DMS114 treated with DMSO at 0.1 percent for 48 hours (cell line): ENCODE measurements around the gene GSTK1.
"Not testable (repeated sequence)": the region's sequence is repeated elsewhere in the genome, so short reads cannot be mapped to it uniquely, and the experiment has no call there.

Experiments used
- DNase-seq: peaks from one replicate; lab custom pipeline; 2025; ENCODE audit not compliant: unreplicated experiment; lab: John Stamatoyannopoulos, UW

Gene GSTK1

DNA sequence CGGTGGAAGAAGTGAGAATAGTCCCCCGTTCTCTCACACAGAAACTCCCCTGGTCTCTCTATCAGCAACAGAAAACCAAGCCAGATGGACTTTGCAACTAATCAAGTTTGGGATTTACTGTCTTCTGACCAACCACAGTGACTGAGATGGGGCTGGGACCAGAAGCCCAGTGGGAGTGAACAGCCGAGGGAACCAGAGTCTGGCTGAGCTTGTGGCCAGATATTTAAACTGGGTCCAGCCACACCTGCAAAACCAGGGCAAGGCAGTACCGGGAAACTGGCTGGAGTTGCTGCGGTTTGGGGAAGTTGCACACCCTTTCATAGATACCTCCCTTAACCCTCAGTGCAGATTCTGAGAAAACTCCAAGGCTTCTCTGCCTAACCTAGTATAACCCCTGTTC lies 6.0 kb downstream of the GSTK1 start:
- DNase-seq = no peak

GRCh38 chr7:143271240-143271639 lies 8.0 kb downstream of the GSTK1 start:
- no peak for DNase-seq

DNA sequence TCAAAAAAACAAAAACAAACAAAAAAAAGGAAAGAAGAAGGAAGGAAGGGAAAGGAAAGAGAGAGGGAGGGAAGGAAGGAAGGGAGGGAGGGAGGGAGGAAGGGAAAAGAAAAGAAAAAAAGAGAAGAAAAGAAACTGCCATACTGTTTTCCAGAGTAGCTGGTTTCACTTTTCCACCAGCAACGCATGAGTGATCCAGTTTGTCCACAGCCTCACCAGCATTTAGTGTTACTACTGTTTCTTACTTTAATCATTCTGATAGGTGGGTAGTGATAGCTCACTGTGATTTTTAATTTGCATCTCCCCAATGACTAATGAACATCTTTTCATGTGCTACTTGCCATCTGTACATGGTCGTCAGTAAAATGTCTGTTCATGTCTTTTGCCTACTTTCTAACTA lies 9.6 kb downstream of the GSTK1 start:
- no peak for DNase-seq

DNA sequence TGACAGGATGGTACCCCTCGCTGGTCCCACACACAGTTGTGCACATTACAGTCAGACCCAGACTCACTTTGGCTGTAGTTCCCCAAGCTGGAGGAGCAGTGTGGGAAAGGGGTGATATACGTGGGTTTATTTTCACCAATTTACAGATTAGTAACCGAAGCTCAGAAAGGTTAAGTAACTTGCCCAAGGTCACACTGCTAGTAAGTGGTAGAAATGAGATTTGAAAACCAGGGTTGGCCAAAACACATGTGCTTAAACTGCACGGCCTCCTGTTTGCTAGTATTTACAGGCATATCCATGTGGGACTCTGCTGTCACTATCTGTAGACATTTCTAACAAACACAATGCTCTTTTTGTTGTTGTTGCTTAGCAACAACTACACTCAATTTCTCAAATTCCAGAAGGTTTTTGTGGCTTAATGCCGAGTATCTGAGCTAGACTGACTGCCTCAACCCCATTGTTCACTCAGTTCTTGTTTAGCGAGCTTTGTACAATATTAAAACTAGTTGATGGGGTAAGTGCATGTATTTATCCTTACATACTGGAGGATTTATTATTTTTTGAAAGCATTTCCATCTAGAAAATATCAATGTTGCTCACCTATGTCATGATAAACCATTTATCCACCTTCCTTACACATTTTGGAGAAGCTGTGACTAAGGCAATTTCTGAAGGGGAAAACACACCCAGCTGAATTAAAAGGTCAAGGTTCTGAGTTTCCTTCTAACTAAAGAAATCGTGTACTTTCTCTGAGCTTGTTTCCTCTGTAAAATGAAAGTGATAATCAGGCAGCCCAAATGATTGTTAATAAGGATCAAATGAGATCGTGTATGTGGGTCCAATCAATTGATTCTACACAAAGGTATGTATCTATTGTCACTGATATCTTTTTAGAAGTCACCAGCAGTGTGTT lies 16.2 kb downstream of the GSTK1 start:
- DNase-seq = no peak

- DNase-seq = no peak
Observed at GRCh38 chr7:143280160-143280559, 16.9 kb downstream of the GSTK1 start.

DNA sequence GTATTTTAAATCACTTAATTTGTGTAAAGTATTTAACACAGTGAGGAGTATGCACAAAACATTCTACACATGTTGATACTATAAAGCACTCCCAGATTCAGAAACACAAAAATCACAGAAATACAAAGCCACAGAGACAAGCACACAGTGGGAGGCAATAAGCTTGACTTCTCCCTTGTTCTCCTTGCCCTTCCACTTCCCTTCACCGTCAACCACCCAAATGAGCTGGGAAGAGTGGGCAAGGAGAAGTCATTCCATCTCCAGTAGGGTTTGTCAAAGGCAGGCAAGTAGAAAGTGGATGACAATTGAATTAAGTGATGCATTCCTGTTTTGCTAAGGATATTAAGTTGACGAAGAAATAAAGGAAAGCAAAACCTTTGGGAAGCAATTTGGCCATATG lies 17.3 kb downstream of the GSTK1 start:
- DNase-seq = no peak

GRCh38 chr7:143281529-143281928 lies 18.3 kb downstream of the GSTK1 start:
- DNase-seq = no peak

DNA sequence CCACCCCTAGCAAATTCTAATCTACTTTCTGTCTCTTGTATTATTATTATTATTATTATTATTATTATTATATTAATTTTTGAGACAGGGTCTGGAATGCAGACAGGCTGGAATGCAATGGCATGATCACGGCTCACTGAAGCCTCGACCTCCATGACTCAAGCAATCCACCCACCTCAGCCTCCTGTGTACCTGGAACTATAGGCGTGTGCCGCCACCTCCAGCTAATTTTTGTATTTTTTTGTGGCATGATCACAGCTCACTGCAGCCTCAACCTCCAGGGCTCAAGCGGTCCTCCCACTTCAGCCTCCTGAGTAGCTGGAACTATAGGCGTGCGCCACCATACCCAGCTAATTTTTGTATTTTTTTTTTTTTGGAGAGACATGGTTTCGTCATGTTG lies 18.9 kb downstream of the GSTK1 start:
- no peak for DNase-seq

DNA sequence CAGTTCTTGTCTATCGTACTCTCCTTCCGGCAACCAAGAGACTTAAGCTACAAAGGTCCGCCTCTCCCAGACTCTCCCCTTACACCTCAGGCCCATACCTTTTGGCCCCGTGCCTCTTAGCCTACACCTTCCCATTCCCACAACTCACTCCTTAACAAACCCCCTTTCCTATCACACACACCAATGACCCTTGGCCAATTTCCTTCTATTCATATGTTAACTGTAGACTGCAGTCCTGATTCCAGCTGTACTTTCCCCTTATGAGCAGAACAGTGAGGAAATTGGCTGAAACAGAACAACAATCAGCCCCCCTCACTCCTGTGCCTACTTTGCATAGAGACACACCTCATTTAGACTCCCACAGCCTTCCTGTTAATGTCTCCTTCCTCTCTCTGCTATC lies 20.1 kb downstream of the GSTK1 start:
- DNase-seq = no peak

- DNase-seq = no peak
Observed at GRCh38 chr7:143284591-143285469, 21.6 kb downstream of the GSTK1 start, which contains the start of gene TMEM139. TMEM139 (plus strand) TSS chr7:143284958; CDS start chr7:143285958, 1,000 bp downstream.

- DNase-seq = no peak
Observed at GRCh38 chr7:143285470-143285778, 22.2 kb downstream of the GSTK1 start.

DNA sequence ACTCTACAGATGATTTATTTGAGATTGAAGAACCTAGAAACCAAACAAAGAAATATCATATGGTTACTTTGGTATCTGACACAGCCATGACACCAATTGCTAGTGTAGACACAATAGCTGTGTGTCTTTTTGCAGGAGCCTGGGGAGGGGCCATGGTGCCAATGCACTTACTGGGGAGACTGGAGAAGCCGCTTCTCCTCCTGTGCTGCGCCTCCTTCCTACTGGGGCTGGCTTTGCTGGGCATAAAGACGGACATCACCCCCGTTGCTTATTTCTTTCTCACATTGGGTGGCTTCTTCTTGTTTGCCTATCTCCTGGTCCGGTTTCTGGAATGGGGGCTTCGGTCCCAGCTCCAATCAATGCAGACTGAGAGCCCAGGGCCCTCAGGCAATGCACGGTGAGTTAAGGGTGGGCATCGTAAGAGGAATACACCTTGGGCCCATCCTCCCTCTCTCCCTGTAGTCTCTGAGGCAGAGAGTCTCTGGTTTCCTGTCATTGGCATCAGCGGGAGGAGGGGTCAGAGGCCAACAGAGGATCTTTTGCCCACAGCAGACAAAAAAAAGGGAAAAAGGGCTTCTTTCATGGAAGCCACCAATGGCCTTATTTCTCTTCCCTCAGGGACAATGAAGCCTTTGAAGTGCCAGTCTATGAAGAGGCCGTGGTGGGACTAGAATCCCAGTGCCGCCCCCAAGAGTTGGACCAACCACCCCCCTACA lies 22.7 kb downstream of the GSTK1 start:
- no peak for DNase-seq

GRCh38 chr7:143286522-143286890 lies 23.3 kb downstream of the GSTK1 start:
- DNase-seq = no peak

DNA sequence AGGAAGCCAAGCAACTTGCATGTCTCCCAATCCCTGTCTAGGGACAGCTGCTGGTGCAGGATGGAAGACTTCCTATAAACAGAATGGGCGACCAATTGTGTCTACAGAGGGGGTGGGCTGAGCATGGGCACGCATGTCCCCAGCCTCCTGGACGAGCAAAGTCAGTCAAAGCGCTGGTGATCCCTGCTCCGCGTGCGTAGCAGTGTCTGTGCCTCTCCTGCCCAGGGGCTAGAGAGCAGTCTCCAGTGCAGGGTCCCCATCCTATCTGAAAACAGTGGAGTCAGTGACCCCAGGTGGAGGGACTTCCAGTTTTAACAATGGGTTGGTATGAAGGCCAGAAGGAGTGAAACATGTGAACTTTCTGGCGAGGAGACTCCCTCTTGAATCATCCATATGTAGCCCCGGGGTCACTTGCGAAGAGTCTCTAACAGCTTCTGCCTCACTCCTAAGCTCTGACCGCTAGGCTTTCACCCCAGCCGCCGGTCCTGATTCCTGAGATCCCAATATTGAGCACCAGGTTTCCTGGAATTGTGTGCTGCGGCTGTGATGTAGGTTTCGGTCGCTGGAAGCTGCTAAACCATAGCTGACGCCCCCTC lies 24.2 kb downstream of the GSTK1 start:
- DNase-seq = no peak

- peak; percentile 88 for DNase-seq
Observed at GRCh38 chr7:143287935-143288826, 24.9 kb downstream of the GSTK1 start, which contains the start of gene CASP2. CASP2 (plus strand) TSS chr7:143288351; CDS start chr7:143288456, 105 bp downstream.

DNA sequence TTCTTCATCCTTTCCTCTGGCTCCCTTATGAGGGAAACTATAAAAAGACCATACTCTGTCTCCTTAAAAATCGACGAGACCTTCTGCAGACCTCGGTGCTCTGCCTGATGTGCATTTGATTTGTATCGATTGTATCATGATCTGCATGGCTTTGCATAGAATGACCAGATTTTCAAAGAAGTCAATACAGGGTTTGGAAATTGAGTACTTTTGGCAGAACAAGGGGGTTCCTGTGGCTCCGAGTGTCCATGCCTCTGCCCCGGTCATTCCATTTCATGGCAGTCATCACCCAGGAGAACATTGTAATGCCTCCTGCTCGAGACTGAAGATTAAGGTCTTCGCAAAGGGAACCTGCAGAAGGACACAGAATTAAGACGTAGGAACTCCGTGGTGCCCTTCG lies 25.6 kb downstream of the GSTK1 start:
- no peak for DNase-seq

DNA sequence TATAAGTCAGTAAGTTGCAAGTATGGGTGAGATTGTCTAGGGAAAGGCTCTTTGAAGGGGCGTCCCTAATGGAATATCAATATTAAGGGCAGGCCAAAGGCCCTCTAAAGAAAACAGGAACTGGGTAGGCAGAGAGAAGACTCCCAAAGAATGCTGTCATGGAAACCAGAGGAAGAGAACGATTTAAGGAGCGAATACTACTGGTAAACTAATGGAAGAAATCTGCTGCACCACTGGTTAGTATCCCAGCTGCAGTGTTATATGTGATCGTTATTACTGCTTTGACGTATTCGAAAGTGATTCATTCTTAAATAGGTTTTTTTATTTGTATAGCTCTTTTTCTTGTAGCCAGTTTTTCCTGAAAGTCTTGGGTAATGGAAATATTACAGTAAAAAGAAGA lies 26.2 kb downstream of the GSTK1 start:
- DNase-seq = no peak

DNA sequence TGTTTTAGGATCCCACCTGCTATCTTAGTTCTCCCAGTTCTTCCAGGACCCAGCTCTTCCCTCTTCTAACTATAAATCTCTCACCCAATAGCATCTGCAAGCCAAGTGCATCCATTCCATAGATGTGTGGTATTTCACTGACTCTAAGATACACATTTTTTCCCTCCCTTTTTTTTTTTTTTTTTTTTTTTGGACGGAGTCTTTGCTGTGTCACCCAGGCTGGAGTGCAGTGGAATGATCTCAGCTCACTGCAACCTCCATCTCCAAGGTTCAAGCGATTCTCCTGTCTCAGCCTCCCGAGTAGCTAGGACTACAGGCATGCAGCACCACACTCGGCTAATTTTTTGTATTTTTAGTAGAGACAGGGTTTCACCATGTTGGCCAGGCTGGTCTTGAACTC lies 26.6 kb downstream of the GSTK1 start:
- not testable (repeated sequence) for DNase-seq

- DNase-seq = no peak
Observed at GRCh38 chr7:143290293-143290692, 27.1 kb downstream of the GSTK1 start.

- DNase-seq = no peak
Observed at GRCh38 chr7:143292876-143293275, 29.6 kb downstream of the GSTK1 start.
